OCI-LY1 (cell line): ENCODE measurements around the gene PSMD1.
A peak's percentile ranks its signal among the peaks of the same experiment; 100 is the strongest.
"Not testable (repeated sequence)": the region's sequence is repeated elsewhere in the genome, so short reads cannot be mapped to it uniquely, and the experiment has no call there.

Experiments
- H2AFZ ChIP-seq: fragments of 200-600 bp; sonication (generic), shearing (Covaris generic); 2 replicates; pipeline ENCODE4 v1.6.0; 2014; ENCODE audit warnings: antibody characterized with exemption, mild to moderate bottlenecking, low read length
- H3F3A ChIP-seq: fragments of 200-600 bp; sonication (generic), shearing (Covaris generic); 2 replicates; pipeline ENCODE4 v1.6.0; 2014; ENCODE audit warnings: mild to moderate bottlenecking, antibody characterized with exemption, low read length, moderate library complexity; ENCODE audit not compliant: insufficient read depth
- H3K27ac ChIP-seq: fragments of 200-600 bp; sonication (generic); 2 replicates; pipeline ENCODE4 v1.5.1; 2014; ENCODE audit warnings: low read length, mixed run types, mild to moderate bottlenecking, low read depth; ENCODE audit not compliant: poor library complexity, severe bottlenecking
- H3K27me3 ChIP-seq: fragments of 200-600 bp; sonication (generic); 2 replicates; pipeline ENCODE4 v1.6.0; 2014; ENCODE audit warnings: antibody characterized with exemption, mild to moderate bottlenecking, low read length, moderate library complexity; ENCODE audit not compliant: insufficient read depth
- H3K36me3 ChIP-seq: fragments of 200-600 bp; sonication (generic); 2 replicates; pipeline ENCODE4 v1.6.1; 2014; ENCODE audit warnings: mild to moderate bottlenecking, antibody characterized with exemption, low read length, moderate library complexity, mixed read lengths; ENCODE audit not compliant: insufficient read depth
- H3K4me1 ChIP-seq: fragments of 200-600 bp; sonication (generic); 2 replicates; pipeline ENCODE4 v1.5.1; 2014; ENCODE audit warnings: mild to moderate bottlenecking, low read length, moderate library complexity; ENCODE audit not compliant: insufficient read depth, severe bottlenecking
- H3K4me2 ChIP-seq: fragments of 200-600 bp; sonication (generic), shearing (Covaris generic); 2 replicates; pipeline ENCODE4 v1.6.1; 2014; ENCODE audit warnings: low read length
- H3K4me3 ChIP-seq: fragments of 200-600 bp; sonication (generic); 2 replicates; pipeline ENCODE4 v1.5.1; 2014; ENCODE audit warnings: low read length, low read depth, mild to moderate bottlenecking, mixed read lengths; ENCODE audit not compliant: poor library complexity, severe bottlenecking
- H3K79me2 ChIP-seq: fragments of 200-600 bp; shearing (Covaris generic); 2 replicates; pipeline ENCODE4 v1.6.1; 2016; ENCODE audit warnings: mixed run types, low read length, mixed read lengths; ENCODE audit not compliant: insufficient read depth
- H3K9ac ChIP-seq: fragments of 200-600 bp; sonication (generic), shearing (Covaris generic); 2 replicates; pipeline ENCODE4 v1.6.1; 2014; ENCODE audit warnings: mild to moderate bottlenecking, low read length, mixed read lengths
- H3K9me2 ChIP-seq: fragments of 200-600 bp; sonication (generic), shearing (Covaris generic); 2 replicates; pipeline ENCODE4 v1.6.1; 2014; ENCODE audit warnings: low read depth, mild to moderate bottlenecking, low read length, mixed read lengths
- H3K9me3 ChIP-seq: fragments of 200-600 bp; shearing (Covaris generic); 2 replicates; pipeline ENCODE4 v1.6.1; 2014; ENCODE audit warnings: low read length, mixed read lengths
- H4K20me1 ChIP-seq: fragments of 200-600 bp; sonication (generic), shearing (Covaris generic); 2 replicates; pipeline ENCODE4 v1.6.0; 2016; ENCODE audit warnings: mild to moderate bottlenecking, low read length; ENCODE audit not compliant: insufficient read depth
- CTCF ChIP-seq: fragments of 200-600 bp; sonication (generic), shearing (Covaris generic); IDR thresholded peaks from 2 replicates; pipeline ENCODE4 v1.5.1; 2017; ENCODE audit warnings: mild to moderate bottlenecking, antibody characterized with exemption, low read length, moderate library complexity, mixed read lengths
- EZH2 ChIP-seq: fragments of 200-600 bp; sonication (generic), shearing (Covaris generic); IDR thresholded peaks from 2 replicates; pipeline ENCODE4 v1.8.0; 2017; ENCODE audit warnings: borderline replicate concordance, mixed run types, mild to moderate bottlenecking, antibody characterized with exemption, low read length, moderate library complexity, mixed read lengths

The PSMD1 gene

GRCh38 chr2:231177156-231178025, 120.7 kb downstream of the PSMD1 start:
- Histone ChIP-seq H3K4me1 (peaks cover 27% of the 10 kb centered on the region), H3K4me2 (no peak overlapping the region), H3K9me2 (no peaks in the 10 kb centered on the region), H3K79me2 (no peaks in the 10 kb centered on the region), H3F3A (no peaks in the 10 kb centered on the region), H3K9me3 (no peaks in the 10 kb centered on the region), H4K20me1 (no peaks in the 10 kb centered on the region), H3K4me3 (no peak overlapping the region), H3K27me3 (no peaks in the 10 kb centered on the region), H3K9ac (no peak overlapping the region), H3K27ac (no peak overlapping the region), H3K36me3 (peaks cover 22% of the 10 kb centered on the region; the same call in 1 of the 2 replicates), H2AFZ (no peak overlapping the region)
- TF ChIP-seq CTCF = no peak

DNA sequence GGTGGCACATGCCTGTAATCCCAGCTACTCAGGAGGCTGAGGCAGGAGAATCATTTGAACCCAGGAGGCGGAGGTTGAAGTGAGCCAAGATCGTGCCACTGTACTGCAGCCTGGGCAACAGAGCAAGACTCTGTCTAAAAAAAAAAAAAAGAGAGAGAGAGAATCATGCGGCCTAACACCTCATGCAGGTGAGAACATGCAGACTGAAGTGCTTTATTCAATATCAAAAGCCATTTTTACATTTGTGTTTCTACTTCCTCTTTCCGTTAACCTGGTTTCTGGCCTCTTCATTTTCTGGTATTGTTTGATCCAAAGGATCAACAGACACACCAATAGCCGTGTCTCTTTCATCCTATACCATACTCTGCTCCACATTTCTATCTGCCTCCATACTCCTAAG, 122.1 kb downstream of the PSMD1 start:
- H3K27me3 ChIP-seq, H3K4me2 ChIP-seq, H2AFZ ChIP-seq, H4K20me1 ChIP-seq, H3K4me3 ChIP-seq, H3K79me2 ChIP-seq, H3K9me2 ChIP-seq, H3K9ac ChIP-seq, H3F3A ChIP-seq, H3K27ac ChIP-seq, H3K9me3 ChIP-seq: not testable (repeated sequence)
- Histone ChIP-seq H3K36me3 (peaks cover 13% of the 10 kb centered on the region; the same call in 1 of the 2 replicates), H3K4me1 (peaks cover 29% of the 10 kb centered on the region)

DNA sequence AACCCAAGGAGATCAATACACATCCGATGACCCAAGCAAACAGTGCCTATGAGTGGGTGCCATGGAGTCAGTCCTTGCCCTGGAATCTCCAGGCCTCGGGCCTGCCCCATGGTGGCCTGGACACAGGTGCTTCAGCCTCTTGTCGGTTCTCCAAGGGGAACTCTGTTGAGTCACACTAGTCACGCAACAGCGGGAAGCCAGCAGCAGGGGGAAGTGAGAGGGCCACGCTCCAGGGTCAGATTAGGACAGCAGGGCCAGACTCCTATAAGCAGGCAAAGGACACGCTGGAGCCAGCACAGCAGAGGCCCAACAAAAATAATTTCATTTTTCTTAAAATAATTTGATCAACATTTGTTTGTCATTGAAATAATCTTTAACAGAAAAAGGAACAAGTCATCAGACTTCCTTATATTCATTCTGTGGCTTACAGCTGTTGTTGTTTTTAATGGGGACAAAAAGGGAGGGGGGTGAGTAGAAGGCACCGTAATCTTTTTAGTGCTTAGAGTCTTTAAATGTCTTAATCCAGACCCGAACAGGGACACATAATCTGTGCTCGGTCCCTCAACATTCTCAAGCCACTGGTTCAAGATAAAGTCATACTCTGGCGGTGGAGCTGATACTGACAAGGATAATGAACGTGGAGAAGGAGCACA, 125.3 kb downstream of the PSMD1 start:
- Histone ChIP-seq H3K4me2 (peak overlapping the region; percentile 11; the same call in 1 of the 2 replicates), H4K20me1 (no peaks in the 10 kb centered on the region), H3K36me3 (no peaks in the 10 kb centered on the region), H3K4me1 (peaks cover 29% of the 10 kb centered on the region), H3K79me2 (no peaks in the 10 kb centered on the region), H3K9me2 (no peaks in the 10 kb centered on the region), H3K9ac (no peak overlapping the region), H3K4me3 (no peak overlapping the region), H3K9me3 (no peaks in the 10 kb centered on the region), H3F3A (no peaks in the 10 kb centered on the region), H3K27ac (no peak overlapping the region), H2AFZ (no peak overlapping the region), H3K27me3 (no peaks in the 10 kb centered on the region)
- TF ChIP-seq EZH2 = no peak
- TF ChIP-seq CTCF = no peak
